CD8-positive, alpha-beta memory T cell (primary cell): ENCODE measurements around the gene LRRC4C. TPM values are rescaled to one million over a fixed set of nuclear protein-coding genes. Genes with fewer than 3 reads are reported as not detected.

Experiments used
- CTCF ChIA-PET: fragments of 350-600 bp; sonication (Branson Sonifier 250); formaldehyde crosslinking; loops from one replicate; lab custom pipeline; 2021; ENCODE audit warnings: antibody characterized with exemption; lab: Charles Lee
- POLR2A ChIA-PET: fragments of 350-600 bp; sonication (Branson Sonifier 250); formaldehyde crosslinking; loops from one replicate; lab custom pipeline; 2021; ENCODE audit warnings: antibody characterized with exemption; lab: Charles Lee
- DNase-seq, 5 donors: peaks; one replicate each; pipeline versions ENCODE4 v3.0.0 to v3.0.0-alpha.2; 2020 to 2022; ENCODE audit warnings: mixed read lengths in 1 of 5
- H3K27ac ChIP-seq: one replicate; pipeline ENCODE4 v1.7.0; 2013; ENCODE audit warnings: low read depth, mild to moderate bottlenecking, low read length, moderate library complexity
- H3K27me3 ChIP-seq: 2 replicates; pipeline ENCODE4 v1.7.0; 2013; ENCODE audit warnings: low read length, mild to moderate bottlenecking; ENCODE audit not compliant: insufficient read depth, poor library complexity, severe bottlenecking
- H3K36me3 ChIP-seq: 2 replicates; pipeline ENCODE4 v1.7.0; 2013; ENCODE audit warnings: mild to moderate bottlenecking, low read length, moderate library complexity; ENCODE audit not compliant: insufficient read depth
- H3K4me1 ChIP-seq: 2 replicates; pipeline ENCODE4 v1.7.0; 2013; ENCODE audit warnings: mild to moderate bottlenecking, low read length, moderate library complexity; ENCODE audit not compliant: insufficient read depth
- H3K4me3 ChIP-seq: 2 replicates; pipeline ENCODE4 v1.7.0; 2013; ENCODE audit warnings: mild to moderate bottlenecking, low read length
- H3K9me3 ChIP-seq: 2 replicates; pipeline ENCODE4 v1.7.0; 2013; ENCODE audit warnings: mild to moderate bottlenecking, low read length
- H3K27ac Mint-ChIP-seq, 8 donors: one replicate each; pipeline ENCODE4 v1.8.0; 2020 to 2021; ENCODE audit warnings: mixed read lengths in 8 of 8, mild to moderate bottlenecking in 6 of 8, inconsistent platforms in 3 of 8, moderate library complexity in 3 of 8
- H3K27me3 Mint-ChIP-seq, 2 donors: one replicate each; pipeline ENCODE4 v1.8.0; 2020 to 2021; ENCODE audit warnings: mixed read lengths in 2 of 2, mild to moderate bottlenecking in 1 of 2, moderate library complexity in 1 of 2
- H3K36me3 Mint-ChIP-seq, 3 donors: one replicate each; pipeline ENCODE4 v1.8.0; 2020 to 2021; ENCODE audit warnings: mixed read lengths in 3 of 3, inconsistent platforms in 1 of 3, mild to moderate bottlenecking in 1 of 3
- H3K4me1 Mint-ChIP-seq, 3 donors: one replicate each; pipeline ENCODE4 v1.8.0; 2020 to 2021; ENCODE audit warnings: mixed read lengths in 3 of 3, inconsistent platforms in 1 of 3, mild to moderate bottlenecking in 1 of 3
- H3K4me3 Mint-ChIP-seq, 7 donors: one replicate each; pipeline ENCODE4 v1.8.0; 2020 to 2021; ENCODE audit warnings: mixed read lengths in 7 of 7, mild to moderate bottlenecking in 6 of 7, moderate library complexity in 4 of 7, inconsistent platforms in 2 of 7
- H3K9me3 Mint-ChIP-seq, 5 donors: one replicate each; pipeline ENCODE4 v1.8.0; 2020 to 2022; ENCODE audit warnings: mixed read lengths in 5 of 5, mild to moderate bottlenecking in 3 of 5, moderate library complexity in 2 of 5, inconsistent platforms in 1 of 5
- polyA plus RNA-seq: library from polyadenylated mRNA; unstranded; fragments of 300-500 nt; fragmentation: Illumina TruSeq; gene quantifications from one replicate; pipeline ENCODE4 v1.2.3, GENCODE V29; 2021
- total RNA-seq, 2 experiments: library from RNA; stranded (reverse); gene quantifications; one replicate each; pipeline ENCODE4 v1.2.3, GENCODE V29; 2021

LRRC4C gene
- total and polyA plus RNA-seq, 3 experiments from 2014 or later, result not detected

DNA sequence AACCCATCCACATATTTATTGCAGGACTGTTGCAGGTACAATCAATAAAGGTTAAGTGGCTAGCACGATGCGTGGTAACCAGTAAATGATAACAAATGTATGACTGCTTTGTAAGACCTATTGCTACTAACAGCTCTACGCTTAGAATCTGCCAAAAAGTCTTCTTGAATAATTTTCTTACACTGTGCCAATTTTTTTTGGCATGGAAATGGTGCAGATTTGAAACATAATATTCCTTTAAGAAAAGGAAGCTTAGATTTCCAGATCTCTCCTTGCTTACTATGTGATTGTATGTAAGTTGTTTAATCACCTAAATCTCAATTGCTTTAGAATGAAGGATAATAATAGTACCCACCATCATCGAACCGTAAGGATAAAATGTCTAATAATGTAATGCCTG is 192.0 kb downstream of the LRRC4C start:
- Histone ChIP-seq H3K36me3 (no peaks in the 10 kb centered on the region), H3K27ac (no peak overlapping the region), H3K27me3 (no peaks in the 10 kb centered on the region), H3K9me3 (no peaks in the 10 kb centered on the region), H3K4me1 (no peaks in the 10 kb centered on the region), H3K4me3 (no peak overlapping the region)
- no peak overlapping the region for H3K4me3 Mint-ChIP-seq
- peaks cover 6 to 30% (median 20%) of the 10 kb centered on the region in 5 donors for H3K9me3 Mint-ChIP-seq
- POLR2A ChIA-PET, result no interaction called here
- CTCF ChIA-PET, result no interaction called here
- no peak for DNase-seq
- H3K27me3 Mint-ChIP-seq, result no peaks in the 10 kb centered on the region
- no peaks in the 10 kb centered on the region for H3K4me1 Mint-ChIP-seq
- no peaks in the 10 kb centered on the region for H3K36me3 Mint-ChIP-seq
- H3K27ac Mint-ChIP-seq, result no peak overlapping the region

DNA sequence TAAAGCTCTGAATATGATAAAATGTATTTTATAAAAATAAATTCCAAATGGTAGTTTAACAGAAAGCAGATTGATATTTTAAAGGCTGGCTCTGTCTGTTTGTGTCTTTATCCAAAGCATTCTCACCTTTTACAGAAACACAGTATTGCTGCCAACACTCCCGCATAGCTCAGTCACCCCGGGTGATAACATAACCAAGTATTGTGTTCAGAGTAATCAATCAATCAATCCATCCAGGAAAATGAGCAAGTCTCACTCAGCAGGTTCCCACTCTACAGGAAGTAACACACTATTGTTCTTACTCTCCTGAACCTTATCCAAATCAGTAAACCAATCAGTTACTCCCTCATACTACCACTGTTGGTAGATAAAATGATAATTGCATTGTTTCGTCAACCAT is 203.4 kb downstream of the LRRC4C start:
- no peak overlapping the region for H3K4me3 Mint-ChIP-seq

DNA sequence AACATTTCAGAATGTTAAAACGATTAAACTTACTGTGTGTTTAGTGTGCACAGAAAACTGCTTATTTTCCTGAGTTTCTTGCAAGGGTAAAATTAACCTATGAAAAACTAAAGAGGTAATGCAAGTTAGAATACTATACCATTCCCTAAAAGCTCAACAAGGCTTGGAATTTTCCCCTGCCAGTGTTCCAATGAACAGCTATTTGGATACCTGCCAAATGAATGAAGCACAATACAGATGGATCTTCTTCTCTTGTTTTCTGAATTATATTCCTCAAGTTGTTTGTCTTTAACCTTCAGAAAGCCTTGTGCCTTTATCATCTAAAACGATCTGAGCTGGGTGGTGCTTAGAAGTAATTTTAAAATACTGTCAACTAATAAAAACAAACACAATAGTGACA is 204.5 kb downstream of the LRRC4C start:
- H3K27me3 ChIP-seq, result no peaks in the 10 kb centered on the region
- H3K36me3 ChIP-seq, result no peaks in the 10 kb centered on the region
- CTCF ChIA-PET, result no interaction called here
- Mint-ChIP-seq H3K27ac (no peak overlapping the region), H3K4me1 (no peaks in the 10 kb centered on the region), H3K36me3 (no peaks in the 10 kb centered on the region), H3K27me3 (no peaks in the 10 kb centered on the region), H3K4me3 (no peak overlapping the region), H3K9me3 (peaks cover 2 to 35% (median 6%) of the 10 kb centered on the region in 5 donors)
- DNase-seq, result no peak
- H3K4me1 ChIP-seq, result no peaks in the 10 kb centered on the region
- H3K27ac ChIP-seq, result no peak overlapping the region
- no peak overlapping the region for H3K4me3 ChIP-seq
- POLR2A ChIA-PET, result no interaction called here
- no peaks in the 10 kb centered on the region for H3K9me3 ChIP-seq

More for the DNA sequence above, 203.4 kb downstream of the LRRC4C start:
- Mint-ChIP-seq H3K27me3 (no peaks in the 10 kb centered on the region), H3K9me3 (peaks cover 2 to 27% (median 6%) of the 10 kb centered on the region in 5 donors), H3K4me1 (no peaks in the 10 kb centered on the region), H3K36me3 (no peaks in the 10 kb centered on the region), H3K27ac (no peak overlapping the region)
- H3K27me3 ChIP-seq, result no peaks in the 10 kb centered on the region
- no peaks in the 10 kb centered on the region for H3K36me3 ChIP-seq
- no peaks in the 10 kb centered on the region for H3K4me1 ChIP-seq
- CTCF ChIA-PET, result no interaction called here
- no peak overlapping the region for H3K27ac ChIP-seq
- no peaks in the 10 kb centered on the region for H3K9me3 ChIP-seq
- POLR2A ChIA-PET, result no interaction called here
- no peak overlapping the region for H3K4me3 ChIP-seq
- DNase-seq, result no peak

DNA sequence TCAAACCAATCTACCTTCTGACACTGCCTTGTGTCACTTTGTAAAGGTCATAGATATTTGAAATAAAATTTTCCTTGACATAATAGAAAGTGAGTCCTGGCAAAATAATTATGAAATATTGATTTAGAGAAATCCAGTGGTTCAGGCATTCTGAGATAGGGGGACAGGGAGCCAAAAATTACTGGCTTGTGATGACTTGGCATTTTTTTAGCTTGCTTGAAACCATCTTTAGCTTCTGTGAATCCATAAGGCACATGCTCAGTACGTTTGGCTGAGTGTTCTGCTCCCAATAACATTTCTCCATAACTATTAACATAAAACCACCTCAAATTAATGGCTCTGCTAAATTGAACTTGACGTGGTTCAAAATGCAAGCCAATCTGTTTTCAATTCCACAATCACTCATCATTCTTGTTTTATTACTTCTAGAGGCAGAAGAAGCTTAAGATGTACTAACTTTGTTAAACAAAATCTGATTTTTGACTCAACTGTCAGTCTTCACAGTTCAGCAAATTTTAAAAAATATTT is 209.0 kb downstream of the LRRC4C start:
- H3K4me1 ChIP-seq, result no peaks in the 10 kb centered on the region
- no peak overlapping the region for H3K4me3 ChIP-seq
- H3K36me3 ChIP-seq, result no peaks in the 10 kb centered on the region
- H3K9me3 ChIP-seq, result no peaks in the 10 kb centered on the region
- no peaks in the 10 kb centered on the region for H3K27me3 ChIP-seq
- DNase-seq, result no peak
- Mint-ChIP-seq H3K27me3 (no peaks in the 10 kb centered on the region), H3K27ac (no peak overlapping the region), H3K9me3 (peaks cover 4 to 32% (median 10%) of the 10 kb centered on the region in 5 donors), H3K4me3 (no peak overlapping the region), H3K4me1 (no peaks in the 10 kb centered on the region), H3K36me3 (no peaks in the 10 kb centered on the region)
- H3K27ac ChIP-seq, result no peak overlapping the region
- CTCF ChIA-PET, result no interaction called here
- POLR2A ChIA-PET, result no interaction called here

DNA sequence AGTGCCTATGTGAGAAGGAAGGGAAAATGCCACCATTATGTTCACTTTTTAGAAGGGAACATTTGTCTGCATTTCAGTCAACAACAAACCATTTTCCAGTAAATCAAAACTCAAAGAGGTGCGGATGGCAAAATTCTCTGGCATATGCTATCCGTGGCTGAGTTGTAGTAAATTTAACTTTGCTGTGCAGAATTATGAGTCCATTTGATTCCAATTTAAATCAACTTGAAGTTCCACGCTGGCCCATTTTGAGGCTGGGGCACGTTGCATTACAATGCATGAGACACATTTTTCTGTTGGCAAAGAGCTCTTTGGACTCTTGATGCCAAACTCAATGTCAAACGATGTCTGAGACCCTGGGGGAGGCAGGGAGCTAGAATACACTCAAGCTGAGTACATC is 211.8 kb downstream of the LRRC4C start:
- Histone ChIP-seq H3K27ac (no peak overlapping the region), H3K36me3 (no peaks in the 10 kb centered on the region), H3K4me3 (no peak overlapping the region), H3K9me3 (no peaks in the 10 kb centered on the region), H3K27me3 (no peaks in the 10 kb centered on the region), H3K4me1 (no peaks in the 10 kb centered on the region)
- Mint-ChIP-seq H3K4me3 (no peak overlapping the region), H3K4me1 (no peaks in the 10 kb centered on the region), H3K27ac (no peak overlapping the region), H3K36me3 (no peaks in the 10 kb centered on the region), H3K9me3 (peaks cover 10 to 32% (median 11%) of the 10 kb centered on the region in 5 donors), H3K27me3 (no peaks in the 10 kb centered on the region)
- ChIA-PET POLR2A (no interaction called here), CTCF (no interaction called here)
- DNase-seq, result no peak

DNA sequence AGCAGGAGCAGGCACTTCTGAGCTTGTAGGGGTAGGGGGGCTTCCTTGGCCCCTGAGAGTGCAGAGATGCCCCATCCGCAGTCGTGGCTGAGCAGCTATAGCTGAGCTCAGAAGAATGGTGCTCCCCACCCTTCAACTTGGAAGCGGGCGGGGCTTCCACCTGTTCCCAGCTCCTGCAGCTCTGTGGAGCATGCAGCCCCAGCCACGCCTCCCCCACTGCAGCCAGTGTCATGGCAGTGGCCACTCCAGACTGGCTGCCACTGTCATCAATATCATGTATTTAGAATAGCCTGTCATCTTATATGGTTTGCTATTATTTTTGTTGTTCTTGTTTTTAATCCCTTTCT is 213.1 kb downstream of the LRRC4C start:
- Mint-ChIP-seq H3K27me3 (no peaks in the 10 kb centered on the region), H3K9me3 (peaks cover 11 to 30% (median 12%) of the 10 kb centered on the region in 5 donors), H3K4me1 (no peaks in the 10 kb centered on the region), H3K27ac (no peak overlapping the region), H3K4me3 (no peak overlapping the region), H3K36me3 (no peaks in the 10 kb centered on the region)
- DNase-seq, result no peak
- Histone ChIP-seq H3K9me3 (no peaks in the 10 kb centered on the region), H3K36me3 (no peaks in the 10 kb centered on the region), H3K4me3 (no peak overlapping the region), H3K4me1 (no peaks in the 10 kb centered on the region), H3K27me3 (no peaks in the 10 kb centered on the region), H3K27ac (no peak overlapping the region)
- CTCF ChIA-PET, result no interaction called here
- POLR2A ChIA-PET, result no interaction called here

DNA sequence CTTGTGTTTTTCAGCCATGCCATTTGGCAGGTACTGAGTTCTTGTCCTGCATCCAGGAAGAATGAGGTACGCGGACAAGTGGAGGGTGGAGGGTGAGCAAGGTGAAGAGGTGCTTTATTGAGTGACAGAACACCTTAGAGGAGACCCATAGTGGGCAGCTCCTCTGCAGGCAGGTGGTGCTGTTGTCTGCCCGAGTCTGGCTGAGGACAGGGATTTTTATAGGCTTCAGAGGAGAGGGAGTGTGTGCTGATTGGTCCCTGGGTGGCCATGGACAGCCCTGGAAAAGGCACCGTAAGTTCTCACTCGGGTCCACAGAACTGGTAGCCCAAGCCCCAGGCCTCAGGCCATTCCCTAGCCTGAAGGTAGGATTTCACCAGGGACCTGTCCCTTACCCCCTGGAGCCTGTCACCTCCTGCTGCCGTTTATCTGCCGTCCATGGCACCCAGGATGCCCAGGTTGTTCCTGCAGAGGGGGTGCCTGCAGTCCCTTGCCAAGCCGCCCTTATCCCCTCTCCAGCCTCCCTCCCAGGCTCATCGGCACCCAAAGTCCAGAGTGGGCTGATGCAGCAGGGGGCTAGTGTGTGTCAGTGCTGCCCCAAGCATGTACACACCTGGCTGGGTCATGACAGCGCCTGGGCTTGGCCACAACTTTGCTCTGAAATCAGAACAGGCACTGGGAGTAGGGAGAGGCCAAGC is 213.6 kb downstream of the LRRC4C start:
- DNase-seq, result no peak
- Mint-ChIP-seq H3K36me3 (no peaks in the 10 kb centered on the region), H3K4me3 (no peak overlapping the region), H3K9me3 (peaks cover 9 to 31% (median 15%) of the 10 kb centered on the region in 5 donors), H3K27me3 (no peaks in the 10 kb centered on the region), H3K4me1 (no peaks in the 10 kb centered on the region), H3K27ac (no peak overlapping the region)
- Histone ChIP-seq H3K27me3 (no peaks in the 10 kb centered on the region), H3K9me3 (no peaks in the 10 kb centered on the region), H3K27ac (no peak overlapping the region), H3K36me3 (no peaks in the 10 kb centered on the region), H3K4me3 (no peak overlapping the region), H3K4me1 (no peaks in the 10 kb centered on the region)
- ChIA-PET POLR2A (no interaction called here), CTCF (no interaction called here)

DNA sequence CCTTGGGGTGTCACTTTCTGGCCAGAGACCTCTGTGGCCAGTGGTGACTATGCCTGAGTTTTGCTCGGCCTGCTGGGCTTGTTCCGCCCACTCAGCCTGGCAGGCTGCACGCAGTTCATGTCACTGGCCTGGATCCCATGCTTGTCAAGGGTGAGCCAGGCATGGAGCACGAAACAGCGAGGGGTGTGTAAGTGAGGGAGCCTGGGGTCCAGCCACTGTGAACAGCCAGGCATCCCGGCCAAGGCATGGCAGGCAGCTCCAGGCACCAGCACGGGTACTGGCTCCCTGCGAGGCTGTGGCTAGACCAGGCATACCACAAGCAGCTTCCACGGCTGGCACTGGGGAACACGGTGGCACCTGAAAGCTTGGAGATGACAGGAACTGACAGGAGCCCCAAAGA is 214.3 kb downstream of the LRRC4C start:
- no peak for DNase-seq
- H3K36me3 Mint-ChIP-seq, result no peaks in the 10 kb centered on the region
- Histone ChIP-seq H3K27ac (no peak overlapping the region), H3K9me3 (no peaks in the 10 kb centered on the region), H3K36me3 (no peaks in the 10 kb centered on the region), H3K4me1 (no peaks in the 10 kb centered on the region), H3K4me3 (no peak overlapping the region), H3K27me3 (no peaks in the 10 kb centered on the region)
- ChIA-PET POLR2A (no interaction called here), CTCF (no interaction called here)
- peaks cover 9 to 31% (median 14%) of the 10 kb centered on the region in 5 donors for H3K9me3 Mint-ChIP-seq
- H3K27me3 Mint-ChIP-seq, result no peaks in the 10 kb centered on the region
- H3K4me1 Mint-ChIP-seq, result no peaks in the 10 kb centered on the region
- no peak overlapping the region for H3K4me3 Mint-ChIP-seq
- no peak overlapping the region for H3K27ac Mint-ChIP-seq
